Limb (tissue), 2 donors: ENCODE measurements around the gene SLC35G1.

Experiments
- DNase-seq, 2 donors: peaks; one replicate each; pipeline ENCODE4 v3.0.0-alpha.2; 2016; ENCODE audit errors: extremely low spot score in 2 of 2

SLC35G1 gene

GRCh38 chr10:93893646-93894515 lies at the start of gene SLC35G1:
TSS of gene SLC35G1 (plus strand) at chr10:93893978. CDS start at chr10:93894034, 56 bp downstream.
- peak; percentile 69 to 87 for DNase-seq

GRCh38 chr10:93844979-93845626 lies 48.7 kb upstream of the SLC35G1 start:
- no peak for DNase-seq

DNA sequence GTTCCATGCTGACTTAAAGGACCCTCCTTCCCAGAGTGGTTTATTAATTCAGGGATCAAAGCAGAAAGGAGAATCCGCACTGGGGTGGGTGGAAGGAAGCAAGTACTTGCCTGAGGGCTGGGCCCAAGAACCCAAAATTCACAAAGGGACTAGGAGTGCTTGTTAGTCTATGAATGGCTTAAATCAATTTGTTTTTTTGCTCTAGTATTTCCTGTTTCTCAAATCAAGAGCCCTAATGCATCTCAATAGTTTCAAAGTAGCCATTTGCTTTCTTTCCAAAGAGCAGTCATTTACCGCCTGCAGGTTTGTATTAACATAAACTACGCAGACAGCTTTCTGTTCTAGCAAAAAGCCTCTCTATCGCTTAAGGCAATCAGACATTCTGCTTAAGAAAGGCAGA lies 44.2 kb upstream of the SLC35G1 start:
- no peak for DNase-seq

- no peak for DNase-seq
These were observed 43.5 kb upstream of the SLC35G1 start for GRCh38 chr10:93850031-93851015.

GRCh38 chr10:93851169-93851568 lies 42.6 kb upstream of the SLC35G1 start:
- DNase-seq: no peak

- no peak for DNase-seq
These were observed 41.2 kb upstream of the SLC35G1 start for GRCh38 chr10:93852476-93853095.

- DNase-seq: no peak
These were observed 38.8 kb upstream of the SLC35G1 start for GRCh38 chr10:93854975-93855374.

- DNase-seq: no peak
These were observed 37.2 kb upstream of the SLC35G1 start for GRCh38 chr10:93856349-93857145.

DNA sequence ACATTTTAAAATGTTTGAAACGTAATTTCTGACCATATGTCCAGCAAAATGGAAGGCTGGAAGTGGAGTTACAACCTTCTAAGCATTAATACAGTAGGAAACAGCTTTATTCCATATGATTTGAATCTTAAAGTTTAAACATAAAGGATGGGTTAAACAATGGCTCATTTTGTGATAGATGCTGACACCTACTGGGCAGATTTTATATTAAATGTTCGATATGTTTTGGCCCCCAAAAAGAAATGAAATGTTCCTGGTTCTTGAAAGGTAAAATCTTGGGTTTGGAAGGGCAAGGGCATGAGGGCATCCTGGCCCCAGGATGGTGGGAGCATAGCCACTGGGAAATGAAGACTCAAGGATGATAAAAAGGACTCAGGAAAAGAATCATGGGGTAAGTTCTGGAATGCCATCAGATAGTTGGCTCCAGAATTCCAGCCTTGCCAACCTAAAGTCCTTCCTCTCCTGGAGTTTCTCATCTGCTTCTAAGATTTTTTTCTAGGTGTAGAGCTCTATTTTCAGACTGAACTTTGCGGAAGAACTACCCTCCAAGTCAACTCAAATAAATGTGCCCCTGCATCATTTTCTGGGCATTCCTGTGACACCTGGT lies 34.6 kb upstream of the SLC35G1 start:
- DNase-seq: peak in 1 of 2 donors; percentile 25

DNA sequence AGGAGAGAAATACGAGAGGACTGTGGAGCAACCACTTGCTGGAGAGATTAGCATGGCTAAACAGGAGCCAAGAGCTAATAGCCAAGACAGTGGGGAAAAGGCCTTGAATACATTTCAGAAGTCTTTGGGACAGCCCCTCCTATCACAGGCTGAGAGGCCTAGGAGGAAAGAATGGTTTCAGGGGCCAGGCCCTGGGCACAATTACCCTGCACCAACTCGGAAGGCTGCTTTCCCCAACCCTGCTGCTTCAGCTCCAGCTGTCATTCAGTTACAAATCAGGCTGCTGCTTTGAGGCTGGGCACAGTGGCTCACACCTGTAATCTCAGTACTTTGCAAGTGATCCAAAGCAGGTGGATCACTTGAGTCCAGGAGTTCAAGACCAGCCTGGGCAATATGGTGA lies 32.0 kb upstream of the SLC35G1 start:
- DNase-seq: no peak

GRCh38 chr10:93865794-93866425 lies 27.9 kb upstream of the SLC35G1 start:
- DNase-seq: no peak

GRCh38 chr10:93867525-93867924 lies 26.3 kb upstream of the SLC35G1 start:
- no peak for DNase-seq

DNA sequence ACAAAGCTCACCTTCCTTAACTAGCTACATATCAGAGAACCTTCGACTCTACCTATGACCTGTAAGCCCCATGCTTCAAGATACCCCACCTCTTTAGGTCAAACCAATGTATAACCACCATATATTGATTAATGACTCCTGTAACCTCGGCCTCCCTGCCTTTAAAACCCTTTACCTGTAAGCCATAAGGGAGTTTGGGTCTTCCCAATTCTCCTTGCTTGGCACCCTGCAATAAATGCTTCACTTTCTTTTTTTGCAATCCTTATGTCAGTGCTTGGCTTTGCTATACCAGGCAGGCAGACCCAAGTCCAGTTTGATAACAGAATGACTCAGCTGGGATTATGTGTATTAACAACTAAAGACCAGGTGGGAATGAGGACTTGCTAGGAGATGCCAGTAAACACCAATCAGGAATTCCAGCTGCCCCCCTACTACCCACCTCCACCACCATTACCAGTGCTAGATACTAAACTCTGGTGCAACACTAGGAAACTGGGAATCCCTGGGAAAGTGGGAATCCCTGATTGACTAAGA lies 22.0 kb upstream of the SLC35G1 start:
- no peak for DNase-seq

GRCh38 chr10:93872375-93873158 lies 21.2 kb upstream of the SLC35G1 start:
- DNase-seq: no peak

GRCh38 chr10:93873420-93874115 lies 20.2 kb upstream of the SLC35G1 start:
- DNase-seq: no peak

GRCh38 chr10:93874309-93875031 lies 19.3 kb upstream of the SLC35G1 start:
- no peak for DNase-seq

GRCh38 chr10:93875032-93875358 lies 18.8 kb upstream of the SLC35G1 start:
- no peak for DNase-seq
